22Rv1 (cell line): Measurements from ENCODE around the gene HSPB7.

ENCODE experiments used
- H3K27ac ChIP-seq: fragments of 450-650 bp; 2 replicates; pipeline ENCODE4 v1.5.1; 2017
- CTCF ChIP-seq: fragments of 450-650 bp; IDR thresholded peaks from 2 replicates; pipeline ENCODE4 v1.5.1; 2017; ENCODE audit warnings: mild to moderate bottlenecking
- ZFX ChIP-seq: fragments of 450-650 bp; IDR thresholded peaks from 2 replicates; pipeline ENCODE4 v1.6.1; 2017; ENCODE audit warnings: antibody characterized with exemption, borderline replicate concordance

Gene HSPB7

GRCh38 chr1:16017076-16017460 lies 775 bp downstream of the HSPB7 start:
- TF ChIP-seq ZFX = no peak
- TF ChIP-seq CTCF = no peak
- H3K27ac ChIP-seq = no peak overlapping the region

- no peak overlapping the region for H3K27ac ChIP-seq
- TF ChIP-seq CTCF (no peak), ZFX (no peak)
Measured at GRCh38 chr1:16015960-16016901, 1.6 kb downstream of the HSPB7 start.

- no peak overlapping the region for H3K27ac ChIP-seq
- TF ChIP-seq CTCF (no peak), ZFX (no peak)
Measured at GRCh38 chr1:16015491-16015890, 2.4 kb downstream of the HSPB7 start.

GRCh38 chr1:16014509-16015482 lies 3.0 kb downstream of the HSPB7 start:
- no peak overlapping the region for H3K27ac ChIP-seq

GRCh38 chr1:16013908-16014258 lies 4.0 kb downstream of the HSPB7 start:
- H3K27ac ChIP-seq = no peak overlapping the region
- TF ChIP-seq ZFX (no peak), CTCF (no peak)

More at GRCh38 chr1:16014509-16015482, 3.0 kb downstream of the HSPB7 start:
- TF ChIP-seq ZFX (no peak), CTCF (no peak)

GRCh38 chr1:16013220-16013907 lies 4.5 kb downstream of the HSPB7 start:
- TF ChIP-seq CTCF = no peak
- TF ChIP-seq ZFX = no peak
- no peak overlapping the region for H3K27ac ChIP-seq
